ENCODE measurements around the gene KLHL11.

DNA sequence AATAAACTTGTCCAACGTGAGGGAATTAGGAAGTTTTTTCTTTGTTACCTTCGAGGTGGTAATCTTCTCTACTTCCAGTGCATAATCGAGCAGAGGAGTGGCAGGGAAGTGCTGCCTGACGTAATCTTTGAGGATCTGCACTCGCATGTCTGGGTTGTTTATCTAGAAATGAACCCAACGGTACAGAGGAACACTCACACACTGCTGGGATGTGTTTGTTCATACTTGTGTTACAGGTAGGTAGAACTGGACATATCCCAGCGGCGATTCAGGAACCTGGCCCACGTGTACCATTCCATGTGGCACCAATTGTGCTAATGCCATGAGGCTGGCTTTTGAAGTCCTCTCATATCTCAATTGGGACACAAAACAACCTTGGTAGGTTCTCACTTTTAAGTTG lies 4.2 kb upstream of the KLHL11 start:
- no peak for TF ChIP-seq CTCF (conservative IDR thresholded peaks at IDR 0.05)
- no peak for TF ChIP-seq EZH2 (IDR thresholded peaks at IDR 0.05; ENCODE audit: low read depth)

Data from PC-9 (cell line).